ENCODE measurements around the gene PLK2. TPM values are rescaled to one million over a fixed set of nuclear protein-coding genes. Genes with fewer than 3 reads are reported as not detected.

PLK2 gene
- total and polyA plus RNA-seq, 10 donors, result 23.2 to 519 (median 296) TPM

DNA sequence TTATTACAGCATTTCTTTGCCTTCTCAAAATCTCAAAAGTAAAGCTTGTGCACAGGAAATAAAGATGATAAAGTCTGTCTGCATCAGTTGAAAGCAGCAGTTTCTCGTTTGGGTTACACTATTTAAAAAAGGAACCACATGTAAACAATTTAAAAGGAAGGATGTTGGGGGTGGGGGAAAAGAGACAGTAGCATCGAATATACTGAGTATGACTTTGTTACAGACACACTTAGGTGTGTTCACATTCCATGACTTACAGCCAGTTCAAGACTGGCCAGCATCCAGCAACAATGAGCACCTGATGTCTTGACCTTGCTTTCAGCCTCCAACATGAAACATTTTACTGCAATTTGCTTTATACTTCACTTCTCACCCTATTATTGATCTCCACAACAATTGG lies 40.1 kb upstream of the PLK2 start:
- intact Hi-C loops (cut with DNase I; ENCODE audit: low total_unique reads), result loop anchor here (10.0 kb wide), 1 partner anchor 85 kb away; the partner anchor contains the start of gene RAB3C

DNA sequence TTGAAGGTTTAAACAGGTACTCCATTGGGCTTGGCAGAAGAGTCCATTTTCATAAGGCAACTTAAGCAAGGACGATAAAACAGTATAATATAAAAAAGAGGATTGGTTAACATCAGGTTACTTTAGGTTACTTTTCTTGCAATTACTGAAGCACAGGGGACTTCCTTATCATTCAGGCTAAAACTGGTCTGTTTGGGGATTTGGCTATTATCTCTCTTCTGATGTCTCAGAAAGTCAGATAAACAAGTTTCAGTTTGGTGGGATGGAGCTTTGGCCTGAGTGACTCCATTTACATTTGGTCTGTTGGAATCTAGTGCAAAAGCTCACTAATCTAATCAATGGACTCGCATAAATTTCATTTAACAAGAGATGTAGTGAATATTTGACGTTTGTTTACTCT lies 39.3 kb upstream of the PLK2 start:
- Histone ChIP-seq H3K27me3 (replicated peaks in 1 of 7) (no peaks in the 10 kb centered on the region), H3K4me3 (no peak overlapping the region), H3K36me3 (peaks cover 0 to 16% (median 4%) of the 10 kb centered on the region in 6 donors), H3K27ac (peak overlapping the region; percentile 30 to 88 (median 78)), H3K4me1 (peaks cover 0 to 50% (median 22%) of the 10 kb centered on the region in 6 donors), H3K9me3 (no peaks in the 10 kb centered on the region)
- intact Hi-C loops (cut with DNase I; ENCODE audit: low total_unique reads), result loop anchor here (10.0 kb wide), 1 partner anchor 86 kb away; the partner anchor contains the start of gene RAB3C
- DNase-seq, result no peak
- WGBS, 5 donors, result 55 to 73% (median 66%) methylated on average over 3 of the region's 3 CpGs
- TF ChIP-seq, protein P1, sequence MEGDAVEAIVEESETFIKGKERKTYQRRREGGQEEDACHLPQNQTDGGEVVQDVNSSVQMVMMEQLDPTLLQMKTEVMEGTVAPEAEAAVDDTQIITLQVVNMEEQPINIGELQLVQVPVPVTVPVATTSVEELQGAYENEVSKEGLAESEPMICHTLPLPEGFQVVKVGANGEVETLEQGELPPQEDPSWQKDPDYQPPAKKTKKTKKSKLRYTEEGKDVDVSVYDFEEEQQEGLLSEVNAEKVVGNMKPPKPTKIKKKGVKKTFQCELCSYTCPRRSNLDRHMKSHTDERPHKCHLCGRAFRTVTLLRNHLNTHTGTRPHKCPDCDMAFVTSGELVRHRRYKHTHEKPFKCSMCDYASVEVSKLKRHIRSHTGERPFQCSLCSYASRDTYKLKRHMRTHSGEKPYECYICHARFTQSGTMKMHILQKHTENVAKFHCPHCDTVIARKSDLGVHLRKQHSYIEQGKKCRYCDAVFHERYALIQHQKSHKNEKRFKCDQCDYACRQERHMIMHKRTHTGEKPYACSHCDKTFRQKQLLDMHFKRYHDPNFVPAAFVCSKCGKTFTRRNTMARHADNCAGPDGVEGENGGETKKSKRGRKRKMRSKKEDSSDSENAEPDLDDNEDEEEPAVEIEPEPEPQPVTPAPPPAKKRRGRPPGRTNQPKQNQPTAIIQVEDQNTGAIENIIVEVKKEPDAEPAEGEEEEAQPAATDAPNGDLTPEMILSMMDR (IDR thresholded peaks at IDR 0.05 in 8 of 11, conservative IDR thresholded peaks at IDR 0.05 in 3 of 11), result no peak
- TF ChIP-seq POLR2AphosphoS5 (IDR thresholded peaks at IDR 0.05), result no peak
- no peak for TF ChIP-seq POLR2A (IDR thresholded peaks at IDR 0.05)

More for the DNA sequence above, 40.1 kb upstream of the PLK2 start:
- TF ChIP-seq, protein P1 (IDR thresholded peaks at IDR 0.05 in 8 of 11, conservative IDR thresholded peaks at IDR 0.05 in 3 of 11), result no peak
- TF ChIP-seq POLR2AphosphoS5 (IDR thresholded peaks at IDR 0.05), result no peak
- no peak for TF ChIP-seq POLR2A (IDR thresholded peaks at IDR 0.05)
- no peaks in the 10 kb centered on the region for H3K27me3 ChIP-seq (replicated peaks in 1 of 7)
- DNase-seq, result no peak
- H3K4me3 ChIP-seq, result peak overlapping the region in 1 of 8 donors; percentile 38
- H3K36me3 ChIP-seq, result peaks cover 0 to 8% (median under 1%) of the 10 kb centered on the region in 6 donors
- peaks cover 4 to 53% (median 23%) of the 10 kb centered on the region in 6 donors for H3K4me1 ChIP-seq
- WGBS, 5 donors, result 2 to 11% (median 7%) methylated on average over 2 of the region's 2 CpGs
- H3K27ac ChIP-seq, result peak overlapping the region; percentile 30 to 88 (median 78)
- no peaks in the 10 kb centered on the region for H3K9me3 ChIP-seq

DNA sequence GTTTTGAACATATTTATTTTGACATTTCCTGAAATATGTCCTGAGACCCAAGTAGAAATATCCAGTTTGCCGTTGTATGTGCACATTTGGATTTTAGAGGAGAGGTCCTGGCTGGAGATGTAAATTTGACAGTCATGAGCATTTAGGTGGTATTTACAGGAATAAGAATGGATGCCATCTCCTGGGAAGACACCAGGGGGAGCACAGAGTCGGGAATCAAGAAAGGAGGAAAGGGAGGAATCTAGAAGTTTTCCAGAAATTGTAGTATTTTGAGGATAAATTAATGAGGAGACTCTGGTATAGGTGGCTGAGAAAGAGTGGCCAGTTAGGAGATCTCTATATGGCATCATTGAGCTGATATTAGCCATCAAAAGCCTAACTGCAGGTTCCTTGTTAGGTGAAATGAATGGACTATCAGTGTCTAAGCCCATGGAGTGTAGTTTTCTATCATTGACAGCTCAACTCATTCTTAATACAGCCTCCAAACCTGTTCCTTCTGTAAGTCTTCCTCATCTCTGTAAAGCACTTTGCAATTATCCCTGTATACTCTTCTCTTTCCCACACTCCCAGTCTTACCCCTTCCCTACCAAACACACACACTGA lies 38.6 kb upstream of the PLK2 start:
- Histone ChIP-seq H3K27ac (peak overlapping the region in 6 of 8 donors; percentile 71 to 88 (median 81)), H3K27me3 (replicated peaks in 1 of 7) (no peaks in the 10 kb centered on the region), H3K9me3 (no peaks in the 10 kb centered on the region), H3K4me1 (peaks cover 0 to 52% (median 24%) of the 10 kb centered on the region in 6 donors), H3K36me3 (peaks cover 0 to 21% (median 4%) of the 10 kb centered on the region in 6 donors), H3K4me3 (no peak overlapping the region)
- intact Hi-C loops (cut with DNase I; ENCODE audit: low total_unique reads), result loop anchor here (10.0 kb wide), 1 partner anchor 86 kb away; the partner anchor contains the start of gene RAB3C
- TF ChIP-seq POLR2A (IDR thresholded peaks at IDR 0.05), result no peak
- no peak for TF ChIP-seq POLR2AphosphoS5 (IDR thresholded peaks at IDR 0.05)
- TF ChIP-seq, protein P1 (IDR thresholded peaks at IDR 0.05 in 8 of 11, conservative IDR thresholded peaks at IDR 0.05 in 3 of 11), result peak in 9 of 11 experiments; percentile 26 to 69 (median 63)
- 28 to 48% (median 39%) methylated on average over 2 of the region's 2 CpGs for WGBS, 5 donors
- no peak for DNase-seq

GRCh38 chr5:58497921-58498320 lies 38.0 kb upstream of the PLK2 start:
- no peak for DNase-seq
- intact Hi-C loops (cut with DNase I; ENCODE audit: low total_unique reads), result loop anchor here (10.0 kb wide), 1 partner anchor 87 kb away; the partner anchor contains the start of gene RAB3C
- H3K9me3 ChIP-seq, result no peaks in the 10 kb centered on the region
- H3K27me3 ChIP-seq (replicated peaks in 1 of 7), result no peaks in the 10 kb centered on the region
- H3K4me3 ChIP-seq, result no peak overlapping the region
- TF ChIP-seq POLR2A (IDR thresholded peaks at IDR 0.05) (no peak), POLR2AphosphoS5 (IDR thresholded peaks at IDR 0.05) (no peak)
- TF ChIP-seq, protein P1 (IDR thresholded peaks at IDR 0.05 in 8 of 11, conservative IDR thresholded peaks at IDR 0.05 in 3 of 11), result no peak
- peaks cover 0 to 21% (median 4%) of the 10 kb centered on the region in 6 donors for H3K36me3 ChIP-seq
- peak overlapping the region in 4 of 8 donors; percentile 2 to 88 (median 85) for H3K27ac ChIP-seq
- peaks cover 0 to 57% (median 25%) of the 10 kb centered on the region in 6 donors for H3K4me1 ChIP-seq

Measured in spleen (tissue), 11 donors.